IPS-NIHi7 (cell line): ENCODE data around the gene SLC39A5.

Experiments used
- DNase-seq: peaks from one replicate; pipeline ENCODE4 v3.0.0; 2012; ENCODE audit warnings: mixed read lengths; ENCODE audit errors: extremely low spot score

The SLC39A5 gene

DNA sequence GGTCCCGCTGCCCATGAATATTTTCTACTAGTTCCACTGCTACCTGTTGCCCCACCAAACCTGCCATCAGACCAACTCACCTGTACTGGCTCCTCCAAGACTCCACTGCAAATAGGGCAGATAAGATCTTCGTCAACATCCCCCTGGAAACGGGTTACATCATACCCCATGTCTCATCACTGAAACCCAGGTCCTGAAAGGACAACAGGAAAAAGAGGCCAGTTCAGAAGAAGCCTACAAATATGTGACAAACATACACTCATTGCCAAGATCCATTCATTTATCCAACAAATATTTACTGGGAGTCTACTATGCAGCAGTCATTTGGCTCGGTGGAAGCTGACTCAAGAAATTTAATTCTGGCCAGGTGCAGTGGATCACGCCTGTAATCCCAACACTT, 16.0 kb upstream of the SLC39A5 start:
- no peak for DNase-seq

GRCh38 chr12:56216461-56216860, 13.4 kb upstream of the SLC39A5 start:
- DNase-seq, result no peak

- DNase-seq, result no peak
Observed at GRCh38 chr12:56219840-56220239, 10.0 kb upstream of the SLC39A5 start.

- DNase-seq, result no peak
Observed at GRCh38 chr12:56220611-56221231, 9.1 kb upstream of the SLC39A5 start.

- peak; percentile 76 for DNase-seq
Observed at GRCh38 chr12:56221232-56221756, 8.6 kb upstream of the SLC39A5 start.

GRCh38 chr12:56221757-56222530, 7.9 kb upstream of the SLC39A5 start, which contains the start of gene RNF41:
Gene RNF41, minus strand, starts transcription at chr12:56221922. Its CDS starts 7,875 bp downstream, at chr12:56214047.
- peak; percentile 97 for DNase-seq

GRCh38 chr12:56222531-56222895, 7.3 kb upstream of the SLC39A5 start:
- DNase-seq, result no peak

- DNase-seq, result no peak
Observed at GRCh38 chr12:56223571-56224101, 6.2 kb upstream of the SLC39A5 start.

- peak; percentile 100 for DNase-seq
Observed at GRCh38 chr12:56224102-56224701, 5.6 kb upstream of the SLC39A5 start, which contains the start of gene NABP2. Gene NABP2, plus strand, starts transcription at chr12:56224342. Its CDS starts 515 bp downstream, at chr12:56224857.

DNA sequence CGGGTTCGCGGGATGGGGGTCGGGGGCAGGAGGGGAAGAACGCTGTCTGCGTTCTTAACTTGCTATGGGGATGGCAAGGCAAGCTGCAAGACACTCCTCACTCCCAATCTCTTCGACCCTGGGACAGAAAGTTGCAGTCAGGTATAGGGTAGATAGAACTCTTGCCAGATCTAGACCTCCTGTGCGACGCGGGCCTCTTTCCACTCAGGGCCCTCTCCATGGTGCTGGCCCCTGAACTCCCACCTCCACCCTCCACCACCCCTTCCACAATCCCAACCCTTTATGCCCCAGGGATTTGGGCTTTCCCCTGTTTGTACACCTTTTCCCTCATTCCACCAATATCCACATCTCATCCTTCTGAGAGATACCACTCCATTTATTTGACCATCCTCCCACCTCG, 4.9 kb upstream of the SLC39A5 start:
- DNase-seq, result no peak

- no peak for DNase-seq
Observed at GRCh38 chr12:56229082-56229481, 769 bp upstream of the SLC39A5 start.

DNA sequence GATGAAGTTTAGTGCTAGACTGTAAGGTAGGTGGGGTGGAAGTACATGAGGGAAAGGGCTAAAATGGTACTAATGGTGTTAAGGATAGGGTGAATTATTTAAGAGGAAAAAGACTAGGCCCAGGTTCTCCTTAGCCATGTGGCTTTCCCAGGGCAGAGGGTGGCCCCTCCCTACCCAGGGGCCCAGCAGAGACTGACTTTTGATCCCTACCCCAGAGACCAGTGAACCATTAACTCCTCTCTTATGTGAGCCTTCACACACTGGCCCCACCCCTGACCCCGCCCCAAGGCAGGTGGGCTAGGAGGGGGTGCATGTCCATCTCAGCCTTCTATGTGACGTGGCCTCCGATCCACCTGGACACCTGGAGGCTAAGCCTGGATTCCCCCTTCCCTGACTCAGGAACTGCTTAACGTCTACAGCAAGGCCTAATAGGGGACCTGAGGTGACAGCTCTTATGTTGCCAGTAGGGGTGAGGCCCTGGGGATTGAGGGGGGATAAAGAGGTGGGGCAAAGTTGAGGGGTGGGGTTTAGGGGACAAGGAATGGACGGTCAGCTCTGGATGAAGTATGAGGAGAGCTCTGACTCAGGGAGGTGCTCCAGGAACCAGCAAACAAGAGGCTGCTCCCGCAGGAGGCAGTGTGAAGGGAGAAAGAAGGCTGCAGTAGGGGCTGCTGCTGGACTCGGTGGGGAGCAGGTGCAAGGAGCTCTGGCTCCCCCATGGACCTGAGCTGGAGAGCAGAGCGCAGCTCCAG, 757 bp downstream of the SLC39A5 start:
- DNase-seq, result no peak

DNA sequence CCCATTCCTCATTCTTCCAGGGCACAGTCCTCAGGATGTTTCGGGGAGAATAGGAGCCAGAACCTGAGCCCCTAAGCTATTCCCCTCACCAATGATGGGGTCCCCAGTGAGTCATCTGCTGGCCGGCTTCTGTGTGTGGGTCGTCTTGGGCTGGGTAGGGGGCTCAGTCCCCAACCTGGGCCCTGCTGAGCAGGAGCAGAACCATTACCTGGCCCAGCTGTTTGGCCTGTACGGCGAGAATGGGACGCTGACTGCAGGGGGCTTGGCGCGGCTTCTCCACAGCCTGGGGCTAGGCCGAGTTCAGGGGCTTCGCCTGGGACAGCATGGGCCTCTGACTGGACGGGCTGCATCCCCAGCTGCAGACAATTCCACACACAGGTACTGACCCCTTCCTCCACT, 1.3 kb downstream of the SLC39A5 start:
- DNase-seq, result no peak

- no peak for DNase-seq
Observed at GRCh38 chr12:56234746-56235436, 5.0 kb downstream of the SLC39A5 start.

- no peak for DNase-seq
Observed at GRCh38 chr12:56236091-56236490, 6.2 kb downstream of the SLC39A5 start.

DNA sequence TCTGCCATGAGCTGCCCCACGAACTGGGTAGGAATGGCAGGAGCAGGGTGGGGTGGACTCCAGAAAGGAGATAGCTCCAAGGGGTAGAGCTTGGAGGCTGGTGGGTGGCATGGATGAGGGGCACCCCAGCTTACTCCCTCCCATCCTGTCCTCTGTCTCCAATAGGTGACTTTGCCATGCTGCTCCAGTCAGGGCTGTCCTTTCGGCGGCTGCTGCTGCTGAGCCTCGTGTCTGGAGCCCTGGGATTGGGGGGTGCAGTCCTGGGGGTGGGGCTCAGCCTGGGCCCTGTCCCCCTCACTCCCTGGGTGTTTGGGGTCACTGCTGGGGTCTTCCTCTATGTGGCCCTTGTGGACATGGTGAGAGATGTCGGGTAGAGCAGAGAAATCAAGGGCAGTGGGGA, 7.1 kb downstream of the SLC39A5 start:
- no peak for DNase-seq

DNA sequence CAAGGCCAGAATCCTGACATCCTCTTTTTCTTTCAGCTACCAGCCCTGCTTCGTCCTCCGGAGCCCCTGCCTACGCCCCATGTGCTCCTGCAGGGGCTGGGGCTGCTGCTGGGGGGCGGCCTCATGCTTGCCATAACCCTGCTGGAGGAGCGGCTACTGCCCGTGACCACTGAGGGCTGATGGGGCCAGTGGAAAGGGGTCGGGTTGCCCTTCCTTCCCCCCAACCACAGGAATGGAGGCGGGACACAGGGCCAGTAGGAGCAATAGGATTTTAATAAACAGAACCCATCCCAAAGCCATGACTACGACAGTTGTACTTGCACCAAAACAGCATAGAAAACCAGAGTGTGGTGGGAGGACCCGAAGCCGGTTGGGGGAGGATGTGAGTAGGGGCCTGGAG, 7.7 kb downstream of the SLC39A5 start:
- no peak for DNase-seq

DNA sequence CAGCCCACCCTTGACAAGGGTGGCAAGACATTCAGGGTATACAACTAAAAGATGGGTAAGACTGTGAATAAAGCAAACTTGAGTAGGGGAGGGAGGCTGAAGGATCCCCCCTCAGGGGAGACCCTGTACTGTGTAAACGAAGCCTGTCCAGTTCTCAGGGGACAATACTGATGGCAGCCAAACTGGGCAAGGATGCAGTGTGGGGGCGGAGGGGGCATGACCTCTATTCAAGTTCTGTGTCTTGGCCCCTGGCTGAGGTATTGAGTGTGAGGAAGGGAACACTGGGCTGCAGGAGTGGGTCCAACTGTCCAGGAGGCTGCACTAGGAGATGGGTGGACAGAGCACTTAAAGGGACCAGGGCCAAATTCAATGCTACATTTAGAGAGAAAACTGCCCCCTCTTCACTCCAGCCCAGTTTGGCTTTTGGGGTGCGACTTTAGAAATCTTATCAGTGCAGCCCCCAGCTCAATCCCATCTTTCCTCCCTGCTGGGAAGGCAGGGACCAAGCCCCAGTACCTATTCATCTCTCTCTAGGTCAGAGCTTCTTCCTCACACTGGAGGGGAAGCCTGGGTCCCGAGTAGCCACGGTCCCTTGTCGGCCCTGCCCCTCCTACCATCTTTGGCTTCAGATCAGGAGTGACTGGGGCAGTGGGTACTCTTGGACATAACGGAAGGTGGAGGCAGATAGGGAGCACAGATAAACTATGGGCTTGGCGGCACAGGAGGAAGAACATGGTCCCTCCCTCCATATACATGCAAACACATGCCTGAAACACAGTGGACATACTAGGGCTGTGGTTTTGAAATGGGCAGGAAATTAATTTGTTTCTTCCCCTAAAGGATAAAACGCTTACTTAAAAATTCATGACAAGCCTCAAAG, 11.8 kb downstream of the SLC39A5 start:
- DNase-seq, result no peak

GRCh38 chr12:56242986-56243385, 13.1 kb downstream of the SLC39A5 start:
- DNase-seq, result no peak

DNA sequence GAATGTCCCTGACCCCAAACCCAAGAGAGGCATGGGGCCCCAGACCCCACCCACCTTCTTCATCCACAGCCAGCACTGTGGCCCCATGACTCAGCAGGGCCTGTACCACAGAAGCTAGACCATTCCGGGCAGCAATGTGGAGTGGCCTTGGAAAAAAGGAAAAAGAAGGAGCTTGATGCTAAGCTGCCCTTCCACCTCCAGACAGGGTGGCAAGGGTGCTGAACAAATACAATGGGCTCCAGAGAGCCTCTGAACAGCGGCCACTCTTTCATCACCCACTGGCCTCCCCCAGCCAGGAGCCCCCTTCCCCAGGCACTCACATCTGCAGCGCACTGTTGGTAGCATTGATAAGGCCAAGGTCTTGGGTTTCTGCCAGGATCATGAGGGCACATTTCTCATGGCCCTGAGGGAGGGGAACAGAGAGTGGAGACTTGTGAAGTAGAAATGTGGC, 13.9 kb downstream of the SLC39A5 start:
- no peak for DNase-seq
